K562 (cell line): ENCODE results near the gene GPR85.

ENCODE experiments used
- E2F6 ChIP-seq, 2 experiments: IDR thresholded peaks; 2 replicates each; pipeline ENCODE4 v1.6.1; 2011; ENCODE audit warnings: borderline replicate concordance in 1 of 2, control low read depth in 1 of 2, low read depth in 1 of 2, low read length in 1 of 2, mild to moderate bottlenecking in 1 of 2, mixed read lengths in 1 of 2, moderate library complexity in 1 of 2; ENCODE audit not compliant: insufficient read depth in 1 of 2, insufficient read length in 1 of 2, poor library complexity in 1 of 2, severe bottlenecking in 1 of 2; ENCODE audit errors: extremely low read depth in 1 of 2
- ETV1 ChIP-seq: fragments of 450-650 bp; conservative IDR thresholded peaks from 2 replicates; pipeline ENCODE4 v1.6.1; 2016; ENCODE audit warnings: missing genetic modification characterization, control low read depth, low read depth, missing compliant biosample characterization
- HIVEP1 ChIP-seq: fragments of 250-450 bp; sonication (Bioruptor Pico); IDR thresholded peaks from 2 replicates; pipeline ENCODE4 v1.4.0; 2020; ENCODE audit warnings: mild to moderate bottlenecking
- MLLT1 ChIP-seq, 2 experiments: fragments of 450-650 bp; IDR thresholded peaks; 2 replicates each; pipeline ENCODE4 v1.6.1; 2016
- NFIC ChIP-seq: fragments of 450-650 bp; IDR thresholded peaks from 2 replicates; pipeline ENCODE4 v1.6.1; 2017; ENCODE audit warnings: mild to moderate bottlenecking, inconsistent platforms
- NRF1 ChIP-seq, 2 experiments: fragments of 450-650 bp; IDR thresholded peaks in 1 of 2; conservative IDR thresholded peaks in 1 of 2; 2 replicates each; pipeline ENCODE4 v1.6.1; 2014; ENCODE audit warnings: mild to moderate bottlenecking in 2 of 2
- POLR2AphosphoS5 ChIP-seq: IDR thresholded peaks from 2 replicates; pipeline ENCODE4 v1.6.1; 2011; ENCODE audit warnings: mild to moderate bottlenecking, low read depth, low read length, moderate library complexity; ENCODE audit not compliant: control insufficient read depth, insufficient read depth
- ZNF143 ChIP-seq: sonication (generic); formaldehyde crosslinking; IDR thresholded peaks from 2 replicates; pipeline ENCODE4 v1.9.0; 2022; ENCODE audit warnings: mild to moderate bottlenecking, missing genetic modification reagents
- ZNF583 ChIP-seq: fragments of 250-450 bp; sonication (Bioruptor Pico); IDR thresholded peaks from 2 replicates; pipeline ENCODE4 v1.4.0; 2020

GRCh38 chr7:113120647-113121046 is 34.0 kb upstream of the GPR85 start:
- no peak for TF ChIP-seq HIVEP1
- TF ChIP-seq NFIC = no peak
- no peak for TF ChIP-seq E2F6 (IDR thresholded peaks at IDR 0.05; ENCODE audit: borderline replicate concordance in 1 of 2, extremely low read depth in 1 of 2, insufficient read depth in 1 of 2, insufficient read length in 1 of 2, low read depth in 1 of 2, low read length in 1 of 2, poor library complexity in 1 of 2, severe bottlenecking in 1 of 2)
- TF ChIP-seq ZNF143 (CRISPR knock-in tag) = no peak
- TF ChIP-seq ZNF583 (CRISPR knock-in tag) = no peak
- TF ChIP-seq MLLT1 (IDR thresholded peaks at IDR 0.05) = no peak
- TF ChIP-seq ETV1 (tag) = no peak
- TF ChIP-seq NRF1 (conservative IDR thresholded peaks at IDR 0.05 in 1 of 2, IDR thresholded peaks at IDR 0.05 in 1 of 2) = no peak
- TF ChIP-seq POLR2AphosphoS5 = no peak
